ENCODE measurements around the gene SPDYE6.
"Not testable (repeated sequence)": the region's sequence is repeated elsewhere in the genome, so short reads cannot be mapped to it uniquely, and the experiment has no call there.

- TF ChIP-seq, protein P1, sequence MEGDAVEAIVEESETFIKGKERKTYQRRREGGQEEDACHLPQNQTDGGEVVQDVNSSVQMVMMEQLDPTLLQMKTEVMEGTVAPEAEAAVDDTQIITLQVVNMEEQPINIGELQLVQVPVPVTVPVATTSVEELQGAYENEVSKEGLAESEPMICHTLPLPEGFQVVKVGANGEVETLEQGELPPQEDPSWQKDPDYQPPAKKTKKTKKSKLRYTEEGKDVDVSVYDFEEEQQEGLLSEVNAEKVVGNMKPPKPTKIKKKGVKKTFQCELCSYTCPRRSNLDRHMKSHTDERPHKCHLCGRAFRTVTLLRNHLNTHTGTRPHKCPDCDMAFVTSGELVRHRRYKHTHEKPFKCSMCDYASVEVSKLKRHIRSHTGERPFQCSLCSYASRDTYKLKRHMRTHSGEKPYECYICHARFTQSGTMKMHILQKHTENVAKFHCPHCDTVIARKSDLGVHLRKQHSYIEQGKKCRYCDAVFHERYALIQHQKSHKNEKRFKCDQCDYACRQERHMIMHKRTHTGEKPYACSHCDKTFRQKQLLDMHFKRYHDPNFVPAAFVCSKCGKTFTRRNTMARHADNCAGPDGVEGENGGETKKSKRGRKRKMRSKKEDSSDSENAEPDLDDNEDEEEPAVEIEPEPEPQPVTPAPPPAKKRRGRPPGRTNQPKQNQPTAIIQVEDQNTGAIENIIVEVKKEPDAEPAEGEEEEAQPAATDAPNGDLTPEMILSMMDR (IDR thresholded peaks at IDR 0.05; ENCODE audit: poor library complexity, severe bottlenecking), result not testable (repeated sequence)
- TF ChIP-seq EP300 (conservative IDR thresholded peaks at IDR 0.05; ENCODE audit: poor library complexity, severe bottlenecking); EZH2 (IDR thresholded peaks at IDR 0.05; ENCODE audit: borderline replicate concordance, insufficient read depth, low read length, poor library complexity, severe bottlenecking); POLR2AphosphoS5 (IDR thresholded peaks at IDR 0.05); REST (IDR thresholded peaks at IDR 0.05; ENCODE audit: borderline replicate concordance); RAD21 (conservative IDR thresholded peaks at IDR 0.05); SMC3 (conservative IDR thresholded peaks at IDR 0.05; ENCODE audit: poor library complexity): not testable (repeated sequence)
Observed at GRCh38 chr7:102301367-102301766, 54.9 kb downstream of the SPDYE6 start.

All from neural cell (in vitro differentiated cells).